Pericardium fibroblast (primary cell): Measurements from ENCODE around the gene CCDC90B. TPM values are rescaled to one million over a fixed set of nuclear protein-coding genes. Genes with fewer than 3 reads are reported as not detected.

ENCODE experiments used
- total RNA-seq: library from RNA; depleted of rRNA; stranded (reverse); fragments of >200 nt; gene quantifications from 2 replicates; pipeline ENCODE4 v1.2.3, GENCODE V29; 2015

CCDC90B gene, protein sequence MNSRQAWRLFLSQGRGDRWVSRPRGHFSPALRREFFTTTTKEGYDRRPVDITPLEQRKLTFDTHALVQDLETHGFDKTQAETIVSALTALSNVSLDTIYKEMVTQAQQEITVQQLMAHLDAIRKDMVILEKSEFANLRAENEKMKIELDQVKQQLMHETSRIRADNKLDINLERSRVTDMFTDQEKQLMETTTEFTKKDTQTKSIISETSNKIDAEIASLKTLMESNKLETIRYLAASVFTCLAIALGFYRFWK
- total RNA-seq = 37.6 and 41.0 TPM in 2 replicates

DNA sequence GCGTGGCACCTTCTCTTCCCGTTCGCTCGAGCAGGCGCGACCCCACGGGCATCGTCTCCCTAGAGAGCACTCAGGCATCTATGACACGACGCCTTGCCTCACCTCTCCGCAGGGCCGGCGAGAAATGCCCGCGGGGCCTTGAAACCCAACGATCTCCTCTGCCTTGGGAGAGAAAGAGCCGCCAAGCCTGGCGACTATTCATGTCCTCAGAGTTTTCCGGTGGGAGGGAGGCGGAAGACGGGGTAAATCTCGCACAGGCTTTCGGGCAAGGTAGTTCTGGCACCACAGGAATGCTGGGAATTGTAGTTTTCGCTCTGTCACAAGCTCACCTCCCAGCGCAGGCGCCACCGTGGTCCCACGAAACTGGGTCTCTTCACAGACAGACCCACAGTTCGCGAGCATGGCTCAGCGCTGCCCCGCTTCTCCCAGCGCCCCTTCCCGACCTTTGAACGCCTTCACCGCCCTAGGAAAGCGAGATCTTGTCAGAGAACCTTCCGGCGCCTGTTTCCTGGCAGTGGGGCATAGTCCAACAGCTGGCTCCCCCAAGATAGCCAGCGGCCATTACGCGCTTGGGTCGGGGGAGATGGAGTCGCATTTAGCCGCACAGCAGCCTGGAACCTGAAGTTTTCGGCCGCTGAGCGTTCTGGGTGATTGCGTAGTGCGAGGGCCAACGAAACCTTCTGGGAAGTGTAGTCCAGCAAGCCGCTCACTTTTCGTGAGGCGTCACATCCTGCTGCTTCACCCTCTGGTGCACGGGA lies at the start of gene CCDC90B:
CCDC90B (minus strand) TSS at position 597 of the 758 bp plus-strand sequence; CDS start at position 202, 395 bp downstream.

Other genes starting within 250 kb of the CCDC90B start
- gene RAB30, start 214.5 kb downstream of the CCDC90B start, total RNA-seq = 7.6 and 8.9 TPM in 2 replicates
- gene PCF11, start 129.2 kb downstream of the CCDC90B start, total RNA-seq = 21.6 TPM in 2 replicates
- 3.5 and 6.2 TPM in 2 replicates for gene ANKRD42, start 92.7 kb downstream of the CCDC90B start, total RNA-seq